H54 (cell line): ENCODE results near the gene FPR1.
A peak's percentile ranks its signal among the peaks of the same experiment; 100 is the strongest.

Source experiments
- DNase-seq: peaks from one replicate; pipeline ENCODE4 v3.0.0; 2011; ENCODE audit warnings: low spot score, mixed read lengths; ENCODE audit not compliant: insufficient read length
- FAIRE-seq: peaks from 3 replicates; lab custom pipeline; 2011; peaks lifted over from hg19 to GRCh38; lab: Jason Lieb, UNC
- POLR2A ChIP-seq: IDR thresholded peaks from 2 replicates; pipeline ENCODE4 v1.6.1; 2011; ENCODE audit warnings: low read depth, mild to moderate bottlenecking, low read length

Gene FPR1

DNA sequence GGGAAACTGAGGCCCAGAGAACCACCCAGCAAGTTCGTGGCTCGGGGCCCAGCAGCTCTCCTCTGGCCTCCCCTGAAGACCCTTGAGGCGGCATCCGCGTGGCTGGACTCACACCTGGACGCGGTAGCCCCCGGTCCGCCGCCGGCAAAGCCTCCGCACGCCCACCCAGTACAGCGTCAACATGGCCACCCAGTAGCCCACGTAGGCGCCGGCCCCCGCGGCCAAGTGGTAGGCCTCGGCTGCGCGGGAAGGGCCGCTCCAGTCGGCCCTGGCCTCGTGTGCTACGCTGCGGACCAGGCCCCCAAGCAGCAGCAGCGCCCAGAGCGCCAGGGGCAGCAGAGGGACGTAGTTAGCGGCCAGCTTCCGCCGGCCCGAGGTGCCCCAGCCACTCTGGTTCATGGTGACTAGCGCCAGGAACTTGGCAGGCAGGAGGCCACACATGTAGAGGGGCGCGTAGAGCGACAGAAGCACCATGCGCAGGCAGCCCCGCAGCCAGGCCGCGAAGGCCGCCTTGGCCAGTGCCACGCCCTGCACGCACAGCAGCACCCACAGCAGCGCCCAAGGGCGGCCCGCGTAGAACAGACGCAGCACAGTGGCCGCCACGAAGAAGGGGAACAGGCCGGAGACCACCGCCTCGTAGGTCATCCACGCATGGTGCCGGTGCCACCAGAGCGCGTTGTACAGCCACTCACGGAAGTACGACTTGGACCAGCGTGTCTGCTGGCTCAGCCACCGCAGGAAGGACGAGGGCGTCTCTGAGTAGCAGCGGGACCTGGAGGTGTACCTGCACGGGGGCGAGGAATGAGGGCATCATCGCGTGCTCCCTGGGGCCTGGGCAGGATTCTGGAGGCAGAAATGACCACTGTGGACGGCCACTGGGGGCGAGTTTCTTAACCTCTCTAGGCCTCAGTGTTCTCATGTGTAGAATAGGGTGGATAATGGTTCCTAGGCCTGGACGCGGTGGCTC, 38.1 kb downstream of the FPR1 start:
- TF ChIP-seq POLR2A = no peak
- no peak for FAIRE-seq
- DNase-seq = no peak

DNA sequence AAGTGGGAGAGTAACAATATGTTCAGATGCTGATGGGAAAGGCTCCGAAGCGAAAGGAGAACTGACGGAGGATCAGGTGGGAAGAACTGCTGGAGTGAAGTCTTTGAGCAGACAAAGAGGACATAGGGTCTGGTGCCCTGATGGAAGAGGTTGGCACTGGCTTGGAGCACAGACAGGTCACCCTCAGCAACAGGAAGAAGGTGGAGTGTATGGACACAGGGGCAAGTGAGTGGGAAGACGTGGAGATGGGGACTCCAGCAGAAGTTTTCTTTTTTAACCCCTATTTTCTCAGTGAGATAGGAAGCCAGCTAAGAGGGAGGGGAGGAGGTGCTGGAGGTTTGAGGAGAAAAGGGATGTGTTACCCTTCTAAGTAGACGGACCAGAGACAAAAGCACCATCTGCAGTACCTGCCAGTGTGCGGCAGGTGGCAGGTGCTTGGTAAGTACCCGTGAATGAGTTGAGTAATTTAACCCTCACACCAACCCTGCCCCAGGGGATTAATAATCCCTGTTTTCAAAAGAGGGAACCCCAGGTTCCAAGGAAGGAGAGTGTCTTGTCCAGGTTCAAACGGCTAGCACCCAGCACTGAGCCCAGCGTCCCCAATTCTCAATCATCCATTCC, 39.1 kb downstream of the FPR1 start:
- FAIRE-seq = no peak
- peak; percentile 55 for DNase-seq
- TF ChIP-seq POLR2A = no peak

DNA sequence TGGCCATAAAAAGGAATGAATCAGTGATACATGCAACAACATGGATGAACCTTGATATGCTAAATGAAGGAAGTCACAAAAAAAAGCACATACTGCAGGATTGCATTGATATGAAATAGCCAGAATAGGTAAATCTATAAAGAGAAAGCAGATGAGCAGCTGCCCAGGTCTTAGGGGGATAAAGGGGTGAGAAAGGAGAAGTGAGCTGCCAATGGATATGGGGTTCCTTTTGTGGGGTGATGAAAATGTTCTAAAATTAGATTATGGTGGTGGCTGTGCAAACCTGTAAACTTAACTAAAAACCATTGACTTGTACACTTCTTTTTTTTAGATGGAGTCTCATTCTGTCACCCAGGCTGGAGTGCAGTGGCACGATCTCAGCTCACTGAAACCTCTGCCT, 40.0 kb downstream of the FPR1 start:
- FAIRE-seq (no peak), DNase-seq (no peak)
- no peak for TF ChIP-seq POLR2A

DNA sequence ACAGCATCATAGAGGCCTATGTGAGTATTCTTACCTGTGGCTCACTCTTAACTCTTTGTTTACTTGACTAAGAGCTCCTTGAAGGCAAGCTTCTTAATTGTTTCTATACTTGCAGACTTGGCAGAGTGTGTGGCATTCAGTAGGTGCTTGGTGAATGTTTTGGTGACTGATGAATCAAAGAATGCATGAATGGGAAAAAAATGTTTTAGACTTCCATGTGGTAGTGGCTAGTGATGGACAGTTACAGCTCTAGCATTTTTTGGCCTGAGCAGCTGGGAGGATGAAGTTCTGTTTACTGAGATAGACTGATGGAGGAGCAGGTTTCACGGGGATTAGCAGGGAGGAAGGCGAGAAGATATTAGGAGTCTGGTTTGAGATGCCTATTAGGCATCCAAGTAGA, 41.5 kb downstream of the FPR1 start:
- FAIRE-seq (no peak), DNase-seq (no peak)
- TF ChIP-seq POLR2A = no peak

DNA sequence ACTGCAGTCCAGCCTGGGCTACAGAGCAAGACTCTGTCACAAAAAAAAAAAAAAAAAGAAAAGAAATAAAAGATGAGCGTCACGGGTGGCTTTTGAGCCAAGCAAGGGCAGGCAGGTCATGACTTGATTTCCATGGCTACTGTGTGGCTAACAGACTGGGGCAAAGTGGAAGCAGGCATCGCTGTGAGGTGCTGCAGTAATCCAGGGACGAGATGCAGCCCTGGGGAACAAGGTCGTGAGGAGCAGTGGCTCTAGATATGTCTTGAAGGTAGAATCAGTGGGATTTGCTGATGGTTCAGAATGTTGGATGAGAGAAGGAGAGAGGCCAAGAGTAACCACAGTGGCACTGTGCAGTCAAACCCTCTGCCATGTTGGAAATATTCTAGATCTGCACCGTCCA, 42.1 kb downstream of the FPR1 start:
- TF ChIP-seq POLR2A = no peak
- DNase-seq (no peak), FAIRE-seq (no peak)

DNA sequence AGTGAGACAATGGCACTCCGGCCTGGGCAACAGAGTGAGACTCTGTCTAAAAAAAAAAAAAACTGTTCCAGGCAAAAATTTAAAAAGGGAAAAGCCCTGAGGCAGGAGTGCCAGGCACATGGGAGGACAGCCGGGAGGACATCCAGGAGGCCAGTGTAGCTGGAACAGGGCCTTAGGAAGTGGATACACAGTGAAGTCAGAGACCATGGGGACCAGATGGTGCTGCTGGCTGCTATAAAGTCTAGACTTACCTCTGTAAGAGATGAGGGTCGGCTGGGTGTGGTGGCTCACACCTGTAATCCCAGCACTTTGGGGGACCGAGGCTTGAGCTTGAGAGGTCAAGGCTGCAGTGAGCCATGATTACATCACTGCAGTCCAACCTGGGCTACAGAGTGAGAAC, 42.9 kb downstream of the FPR1 start:
- TF ChIP-seq POLR2A = no peak
- FAIRE-seq (no peak), DNase-seq (no peak)

DNA sequence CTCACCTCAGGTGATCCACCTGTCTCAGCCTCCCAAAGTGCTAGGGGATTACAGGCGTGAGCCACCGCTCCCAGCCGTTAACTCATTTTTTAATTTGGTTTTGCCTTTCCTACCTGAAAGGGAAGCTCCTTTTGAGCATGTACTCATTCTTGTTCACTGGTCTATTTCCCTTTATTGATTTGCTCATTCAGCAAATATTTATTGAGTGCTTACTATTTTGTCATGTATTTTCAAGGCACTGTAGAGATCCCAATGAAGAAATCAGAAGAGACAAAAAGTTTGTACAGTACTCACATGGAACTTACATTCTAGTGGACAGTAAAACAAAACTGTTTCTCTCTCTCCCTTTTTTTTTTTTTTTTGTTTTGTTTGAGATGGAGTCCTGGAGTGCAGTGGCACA, 44.8 kb downstream of the FPR1 start:
- TF ChIP-seq POLR2A = no peak
- DNase-seq (no peak), FAIRE-seq (no peak)

DNA sequence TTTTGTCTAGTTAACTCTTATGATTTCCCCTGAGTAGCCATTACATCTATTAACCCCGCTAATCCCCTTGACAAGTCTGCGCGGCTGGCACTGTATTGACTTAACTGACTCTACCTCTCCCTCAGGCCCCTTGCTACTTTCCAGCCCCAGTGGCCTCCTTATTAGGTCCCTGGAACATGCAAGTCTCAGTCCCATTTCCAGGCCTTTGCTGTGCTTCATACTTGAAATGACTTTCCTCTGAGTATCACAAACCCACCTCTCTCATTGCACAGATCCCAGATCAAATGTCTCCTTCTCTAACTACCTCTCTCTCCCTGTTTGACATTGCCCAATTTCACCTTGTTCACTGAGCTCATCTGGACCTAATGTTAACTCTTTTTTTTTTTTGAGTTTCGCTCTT, 45.4 kb downstream of the FPR1 start:
- no peak for FAIRE-seq
- no peak for TF ChIP-seq POLR2A
- no peak for DNase-seq

DNA sequence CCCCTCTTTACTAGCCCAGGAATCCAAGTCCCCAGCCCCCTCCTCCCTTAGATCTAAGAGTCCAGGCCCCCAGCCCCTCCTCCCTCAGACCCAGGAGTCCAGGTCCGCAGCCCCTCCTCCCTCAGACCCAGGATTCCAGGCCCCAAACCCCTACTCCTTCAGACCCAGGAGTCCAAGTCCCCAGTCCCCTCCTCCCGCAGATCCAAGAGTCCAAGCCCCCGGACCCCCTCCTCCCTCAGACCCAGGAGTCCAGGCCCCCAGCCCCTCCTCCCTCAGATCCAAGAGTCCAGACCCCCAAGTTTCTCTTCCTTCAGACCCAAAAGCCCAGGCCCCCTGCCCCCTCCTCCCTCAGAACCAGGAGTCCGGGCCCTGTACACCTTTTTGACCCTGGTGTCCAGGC, 47.1 kb downstream of the FPR1 start:
- FAIRE-seq (no peak), DNase-seq (no peak)
- TF ChIP-seq POLR2A = no peak

DNA sequence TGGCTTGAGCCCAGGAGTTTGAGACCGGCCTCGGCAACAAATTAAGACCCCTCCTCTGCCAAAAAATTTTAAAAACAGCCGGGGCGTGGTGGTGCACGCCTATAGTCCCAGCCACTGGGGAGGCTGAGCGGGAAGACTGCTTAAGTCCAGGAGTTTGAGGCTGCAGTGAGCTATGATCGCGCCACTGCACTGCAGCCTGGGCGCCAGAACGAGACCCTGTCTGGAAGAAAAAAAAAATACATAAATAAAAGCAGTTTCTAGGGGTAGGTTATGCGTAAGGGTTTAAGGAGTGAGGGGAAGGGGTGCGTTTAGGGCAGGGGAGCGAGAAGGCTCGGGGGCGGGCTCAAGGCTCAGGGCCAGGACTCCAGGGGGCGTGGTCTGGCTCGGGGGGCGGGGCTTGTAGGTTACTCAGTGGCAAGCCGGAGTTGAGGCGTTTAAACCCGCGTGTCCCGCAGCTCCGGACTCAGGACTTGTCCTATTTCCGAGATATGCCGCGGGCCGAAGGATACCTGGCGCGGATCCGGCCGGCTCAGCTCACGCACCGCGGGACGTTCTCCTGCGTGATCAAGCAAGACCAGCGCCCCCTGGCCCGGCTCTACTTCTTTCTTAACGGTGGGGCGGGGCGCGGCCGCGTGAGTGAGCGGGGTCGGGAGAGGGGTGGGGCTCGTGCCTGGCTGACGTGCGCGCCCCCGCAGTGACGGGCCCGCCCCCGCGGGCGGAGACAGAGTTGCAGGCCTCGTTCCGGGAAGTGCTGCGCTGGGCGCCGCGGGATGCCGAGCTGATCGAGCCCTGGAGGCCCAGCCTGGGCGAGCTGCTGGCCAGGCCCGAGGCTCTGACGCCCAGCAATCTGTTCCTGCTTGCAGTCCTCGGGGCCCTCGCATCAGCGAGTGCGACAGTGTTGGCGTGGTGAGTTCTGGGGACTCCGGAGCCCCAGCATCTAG, 47.8 kb downstream of the FPR1 start:
- DNase-seq = no peak
- FAIRE-seq = no peak
- no peak for TF ChIP-seq POLR2A

DNA sequence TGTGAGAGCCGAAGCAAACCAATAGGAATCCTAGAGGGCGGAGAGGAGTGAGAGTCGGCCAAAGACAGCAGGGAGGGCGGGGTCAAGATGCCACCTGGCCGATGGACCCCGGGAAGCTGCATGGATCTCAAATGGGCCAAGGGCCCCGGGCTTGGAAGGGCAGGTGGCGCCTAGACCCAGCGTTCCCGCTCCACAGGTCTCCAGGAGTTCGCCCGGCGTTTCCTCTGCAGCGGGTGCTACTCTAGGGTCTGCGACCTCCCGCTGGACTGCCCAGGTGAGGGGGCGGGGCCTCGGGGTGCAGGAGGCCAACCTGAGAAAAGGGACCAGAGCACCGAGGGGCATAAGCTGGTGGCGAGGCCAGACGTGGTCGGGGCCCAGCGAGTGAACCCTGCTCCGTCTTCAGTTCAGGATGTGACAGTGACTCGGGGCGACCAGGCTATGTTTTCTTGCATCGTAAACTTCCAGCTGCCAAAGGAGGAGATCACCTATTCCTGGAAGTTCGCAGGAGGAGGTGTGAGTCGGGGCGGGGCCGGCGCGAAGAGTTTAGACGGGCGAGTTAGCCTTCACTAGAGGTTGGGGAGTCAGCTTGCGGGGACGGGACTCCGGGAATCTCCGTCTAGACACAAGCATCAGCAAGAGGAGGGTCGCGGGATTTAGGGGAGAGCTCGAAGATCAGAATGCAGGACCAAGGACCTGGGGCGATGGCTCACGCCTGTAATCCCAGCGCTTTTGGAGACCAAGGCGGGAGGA, 48.7 kb downstream of the FPR1 start:
- FAIRE-seq = no peak
- DNase-seq = no peak
- TF ChIP-seq POLR2A = no peak

DNA sequence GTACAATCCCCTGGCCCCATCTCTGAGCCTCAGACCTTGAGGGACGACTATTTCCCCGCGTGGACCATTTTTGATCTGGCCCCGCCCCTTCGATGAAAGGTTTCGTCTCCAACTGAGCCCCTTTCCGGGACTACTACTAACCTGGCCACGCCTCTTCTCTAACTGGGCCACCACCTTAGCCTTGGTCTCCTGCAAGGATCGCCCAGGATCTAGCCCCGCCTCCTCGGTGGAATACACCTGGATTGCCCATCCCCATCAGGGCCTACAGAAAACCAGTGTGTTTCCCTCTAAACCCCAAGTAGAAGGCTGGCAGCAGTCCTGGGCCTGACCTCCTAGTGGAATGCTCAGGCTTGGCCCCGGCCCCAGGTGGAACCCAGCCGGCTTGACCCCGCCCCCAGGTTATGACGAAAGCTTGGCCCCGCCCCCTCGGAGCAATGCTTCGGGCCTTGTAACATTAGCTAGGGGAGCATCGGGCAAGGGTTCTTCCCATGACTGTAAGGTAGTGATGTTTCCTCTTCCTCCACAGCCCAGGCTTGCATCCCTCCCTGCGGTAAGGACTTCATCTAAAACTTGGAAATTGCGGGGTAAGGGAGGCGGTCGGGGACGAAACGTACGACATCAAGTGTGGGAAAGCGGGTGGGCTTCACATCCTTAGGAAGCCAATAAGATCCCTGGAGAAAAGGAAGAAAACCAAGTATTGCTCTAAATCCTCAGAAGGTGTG, 49.4 kb downstream of the FPR1 start:
- no peak for TF ChIP-seq POLR2A
- no peak for FAIRE-seq
- DNase-seq = no peak
